Vagina (tissue), 2 donors: ENCODE data around the gene TMEM95.

Source experiments
- POLR2AphosphoS5 ChIP-seq, 2 donors: sonication (generic); formaldehyde crosslinking; IDR thresholded peaks; one replicate each; pipeline ENCODE4 v1.9.0; 2017; ENCODE audit warnings: antibody characterized with exemption in 2 of 2, mild to moderate bottlenecking in 2 of 2, low read depth in 1 of 2; ENCODE audit not compliant: insufficient read depth in 1 of 2
- TF ChIP-seq, protein P1 (sequence below), 3 experiments: fragments of 450-650 bp in 2 of 3; fragments of 200-600 bp in 1 of 3; sonication (generic) in 1 of 3; IDR thresholded peaks; one replicate each; pipeline ENCODE4 v1.5.1; 2017 to 2019; ENCODE audit warnings: antibody characterized with exemption in 3 of 3, mild to moderate bottlenecking in 2 of 3, moderate library complexity in 2 of 3

DNA sequence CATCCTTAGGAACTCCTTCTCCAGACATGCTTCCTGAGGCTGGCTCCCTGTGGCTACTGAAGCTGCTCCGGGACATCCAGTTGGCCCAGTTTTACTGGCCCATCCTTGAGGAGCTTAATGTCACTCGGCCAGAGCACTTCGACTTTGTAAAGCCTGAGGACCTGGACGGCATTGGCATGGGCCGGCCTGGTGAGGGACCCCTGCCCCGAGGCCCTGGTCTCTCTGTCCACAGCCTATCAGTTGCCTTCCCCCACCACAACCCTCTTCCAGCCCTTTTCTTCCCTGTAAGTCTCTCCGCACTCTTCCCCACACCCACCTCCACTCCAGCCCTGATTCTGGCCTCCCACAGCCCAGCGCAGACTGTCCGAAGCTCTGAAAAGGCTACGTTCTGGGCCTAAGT, 27.9 kb downstream of the TMEM95 start:
- TF ChIP-seq, protein P1, sequence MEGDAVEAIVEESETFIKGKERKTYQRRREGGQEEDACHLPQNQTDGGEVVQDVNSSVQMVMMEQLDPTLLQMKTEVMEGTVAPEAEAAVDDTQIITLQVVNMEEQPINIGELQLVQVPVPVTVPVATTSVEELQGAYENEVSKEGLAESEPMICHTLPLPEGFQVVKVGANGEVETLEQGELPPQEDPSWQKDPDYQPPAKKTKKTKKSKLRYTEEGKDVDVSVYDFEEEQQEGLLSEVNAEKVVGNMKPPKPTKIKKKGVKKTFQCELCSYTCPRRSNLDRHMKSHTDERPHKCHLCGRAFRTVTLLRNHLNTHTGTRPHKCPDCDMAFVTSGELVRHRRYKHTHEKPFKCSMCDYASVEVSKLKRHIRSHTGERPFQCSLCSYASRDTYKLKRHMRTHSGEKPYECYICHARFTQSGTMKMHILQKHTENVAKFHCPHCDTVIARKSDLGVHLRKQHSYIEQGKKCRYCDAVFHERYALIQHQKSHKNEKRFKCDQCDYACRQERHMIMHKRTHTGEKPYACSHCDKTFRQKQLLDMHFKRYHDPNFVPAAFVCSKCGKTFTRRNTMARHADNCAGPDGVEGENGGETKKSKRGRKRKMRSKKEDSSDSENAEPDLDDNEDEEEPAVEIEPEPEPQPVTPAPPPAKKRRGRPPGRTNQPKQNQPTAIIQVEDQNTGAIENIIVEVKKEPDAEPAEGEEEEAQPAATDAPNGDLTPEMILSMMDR (IDR thresholded peaks at IDR 0.05) = no peak
- no peak for TF ChIP-seq POLR2AphosphoS5 (IDR thresholded peaks at IDR 0.05; ENCODE audit: insufficient read depth in 1 of 2, low read depth in 1 of 2)
